ENCODE results near the gene PERP. TPM values are rescaled to one million over a fixed set of nuclear protein-coding genes. Genes with fewer than 3 reads are reported as not detected.

Gene PERP
- total RNA-seq, 6 experiments from 2014 or later = 40.6 to 53.4 (median 47.9) TPM

DNA sequence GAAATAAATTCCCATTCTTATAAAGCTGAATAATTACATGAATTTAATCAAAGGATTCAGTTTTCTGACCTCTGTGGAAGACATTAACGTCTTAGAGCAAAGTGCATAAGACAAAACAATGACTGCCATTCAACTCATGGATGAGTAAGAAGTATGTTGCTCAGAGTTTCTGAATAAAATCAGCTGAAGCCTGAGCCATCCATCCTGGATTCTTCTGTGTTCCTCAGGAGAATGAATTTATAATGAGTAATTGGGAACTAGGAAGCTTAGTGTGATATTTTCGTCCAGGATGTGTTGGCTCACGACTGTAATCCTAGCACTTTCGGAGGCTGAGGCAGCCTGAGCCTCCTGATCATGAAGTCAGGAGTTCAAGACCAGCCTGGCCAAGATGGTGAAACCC lies 62.8 kb downstream of the PERP start:
- TF ChIP-seq, protein P1, sequence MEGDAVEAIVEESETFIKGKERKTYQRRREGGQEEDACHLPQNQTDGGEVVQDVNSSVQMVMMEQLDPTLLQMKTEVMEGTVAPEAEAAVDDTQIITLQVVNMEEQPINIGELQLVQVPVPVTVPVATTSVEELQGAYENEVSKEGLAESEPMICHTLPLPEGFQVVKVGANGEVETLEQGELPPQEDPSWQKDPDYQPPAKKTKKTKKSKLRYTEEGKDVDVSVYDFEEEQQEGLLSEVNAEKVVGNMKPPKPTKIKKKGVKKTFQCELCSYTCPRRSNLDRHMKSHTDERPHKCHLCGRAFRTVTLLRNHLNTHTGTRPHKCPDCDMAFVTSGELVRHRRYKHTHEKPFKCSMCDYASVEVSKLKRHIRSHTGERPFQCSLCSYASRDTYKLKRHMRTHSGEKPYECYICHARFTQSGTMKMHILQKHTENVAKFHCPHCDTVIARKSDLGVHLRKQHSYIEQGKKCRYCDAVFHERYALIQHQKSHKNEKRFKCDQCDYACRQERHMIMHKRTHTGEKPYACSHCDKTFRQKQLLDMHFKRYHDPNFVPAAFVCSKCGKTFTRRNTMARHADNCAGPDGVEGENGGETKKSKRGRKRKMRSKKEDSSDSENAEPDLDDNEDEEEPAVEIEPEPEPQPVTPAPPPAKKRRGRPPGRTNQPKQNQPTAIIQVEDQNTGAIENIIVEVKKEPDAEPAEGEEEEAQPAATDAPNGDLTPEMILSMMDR (IDR thresholded peaks at IDR 0.05) = no peak
- DNase-seq = no peak
- Mint-ChIP-seq H3K4me1 (ENCODE audit: low read depth) (no peaks in the 10 kb centered on the region), H3K9me3 (no peaks in the 10 kb centered on the region), H3K36me3 (ENCODE audit: low read depth) (no peaks in the 10 kb centered on the region), H3K27ac (no peak overlapping the region), H3K4me3 (no peak overlapping the region), H3K27me3 (ENCODE audit: insufficient read depth) (peaks cover 6% of the 10 kb centered on the region)

Other genes with a start within 250 kb of the PERP start
- 10 to 100 TPM in 1 of 6 experiments, 1 to 10 TPM in 5; 4.5 to 17.2 (median 7.8) TPM for gene TNFAIP3, start 240.2 kb downstream of the PERP start, total RNA-seq (2021; fragmentation: NEBNext Ultra II Directional; extraction: Animal tissue kit (Norgen Biotek cat#: 25700))
- under 1 TPM; 0.06 to 0.19 (median 0.08) TPM for gene ARFGEF3, start 54.5 kb upstream of the PERP start, total RNA-seq (2021; fragmentation: NEBNext Ultra II Directional; extraction: Animal tissue kit (Norgen Biotek cat#: 25700))
- not detected for gene PBOV1, start 111.1 kb upstream of the PERP start, total RNA-seq (2021; fragmentation: NEBNext Ultra II Directional; extraction: Animal tissue kit (Norgen Biotek cat#: 25700))

Data from HFFc6 (cell line).